Liver (tissue), 9 donors: ENCODE results near the gene LYSMD2. TPM values are rescaled to one million over a fixed set of nuclear protein-coding genes. Genes with fewer than 3 reads are reported as not detected.

Source experiments
- DNase-seq: peaks from one replicate; pipeline ENCODE4 v3.0.0-alpha.2; 2017; ENCODE audit warnings: low spot score
- H3K27ac ChIP-seq, 2 donors: one replicate each; pipeline ENCODE4 v1.7.0; 2013; ENCODE audit warnings: inconsistent platforms in 2 of 2, low read length in 2 of 2, control low read depth in 1 of 2, low read depth in 1 of 2, mild to moderate bottlenecking in 1 of 2
- H3K27me3 ChIP-seq, 4 donors: one replicate each; pipeline versions ENCODE4 v1.6.1 to v1.7.0; 2013; ENCODE audit warnings: low read length in 3 of 4, inconsistent platforms in 1 of 4, mild to moderate bottlenecking in 1 of 4, moderate library complexity in 1 of 4; ENCODE audit not compliant: control insufficient read depth in 4 of 4, insufficient read depth in 4 of 4
- H3K36me3 ChIP-seq, 4 donors: one replicate each; pipeline versions ENCODE4 v1.6.1 to v1.7.0; 2013; ENCODE audit warnings: low read length in 3 of 4, mild to moderate bottlenecking in 3 of 4, low read depth in 1 of 4, moderate library complexity in 1 of 4; ENCODE audit not compliant: control insufficient read depth in 4 of 4, insufficient read depth in 3 of 4
- H3K4me1 ChIP-seq, 4 donors: one replicate each; pipeline versions ENCODE4 v1.6.1 to v1.7.0; 2013; ENCODE audit warnings: low read length in 3 of 4, mild to moderate bottlenecking in 3 of 4, moderate library complexity in 1 of 4; ENCODE audit not compliant: control insufficient read depth in 4 of 4, insufficient read depth in 4 of 4
- H3K4me3 ChIP-seq, 3 donors: one replicate each; pipeline versions ENCODE4 v1.6.1 to v1.7.0; 2013; ENCODE audit warnings: low read length in 3 of 3, control low read depth in 1 of 3, low read depth in 1 of 3, mild to moderate bottlenecking in 1 of 3
- H3K9ac ChIP-seq, 2 donors: one replicate each; pipeline ENCODE4 v1.7.0; 2013; ENCODE audit warnings: low read length in 2 of 2, mild to moderate bottlenecking in 2 of 2, moderate library complexity in 2 of 2, control low read depth in 1 of 2, low read depth in 1 of 2
- H3K9me3 ChIP-seq, 4 donors: one replicate each; pipeline versions ENCODE4 v1.6.1 to v1.7.0; 2013; ENCODE audit warnings: low read length in 3 of 4; ENCODE audit not compliant: control insufficient read depth in 4 of 4
- ATF3 ChIP-seq: IDR thresholded peaks from 2 replicates; pipeline ENCODE4 v1.6.1; 2016; ENCODE audit warnings: antibody characterized with exemption
- EGR1 ChIP-seq, 2 donors: IDR thresholded peaks; 2 replicates each; pipeline ENCODE4 v1.6.1; 2016 to 2018; ENCODE audit warnings: antibody characterized with exemption in 2 of 2, low read depth in 2 of 2
- FOXA1 ChIP-seq: IDR thresholded peaks from 2 replicates; pipeline ENCODE4 v1.6.1; 2016; ENCODE audit warnings: antibody characterized with exemption
- HNF4A ChIP-seq, 2 donors: conservative IDR thresholded peaks; 2 replicates each; pipeline ENCODE4 v1.6.1; 2016; ENCODE audit warnings: antibody characterized with exemption in 2 of 2, mild to moderate bottlenecking in 2 of 2
- HNF4G ChIP-seq: IDR thresholded peaks from 2 replicates; pipeline ENCODE4 v1.6.1; 2016; ENCODE audit warnings: antibody characterized with exemption
- JUND ChIP-seq, 2 donors: IDR thresholded peaks; 2 replicates each; pipeline ENCODE4 v1.6.1; 2016; ENCODE audit warnings: antibody characterized with exemption in 2 of 2
- NR2F2 ChIP-seq: IDR thresholded peaks from 2 replicates; pipeline ENCODE4 v1.6.1; 2016; ENCODE audit warnings: antibody characterized with exemption
- RAD21 ChIP-seq, 2 donors: IDR thresholded peaks; 2 replicates each; pipeline ENCODE4 v1.6.1; 2016; ENCODE audit warnings: antibody characterized with exemption in 2 of 2, mild to moderate bottlenecking in 2 of 2
- RXRA ChIP-seq, 2 donors: IDR thresholded peaks; 2 replicates each; pipeline ENCODE4 v1.6.1; 2017 to 2018; ENCODE audit warnings: antibody characterized with exemption in 2 of 2, mild to moderate bottlenecking in 1 of 2
- SP1 ChIP-seq: IDR thresholded peaks from 2 replicates; pipeline ENCODE4 v1.6.1; 2018; ENCODE audit warnings: antibody characterized with exemption, mild to moderate bottlenecking
- TAF1 ChIP-seq: conservative IDR thresholded peaks from 2 replicates; pipeline ENCODE4 v1.6.1; 2016; ENCODE audit warnings: antibody characterized with exemption, mild to moderate bottlenecking
- YY1 ChIP-seq: IDR thresholded peaks from 2 replicates; pipeline ENCODE4 v1.6.1; 2016; ENCODE audit warnings: antibody characterized with exemption, mild to moderate bottlenecking
- ZBTB33 ChIP-seq: IDR thresholded peaks from 2 replicates; pipeline ENCODE4 v1.6.1; 2016; ENCODE audit warnings: antibody characterized with exemption
- whole genome bisulfite sequencing: extraction: QIAGEN DNeasy Blood & Tissue Kit; methylation state at CpG from one replicate; pipeline ENCODE4 v1.1.7; 2013; 5-methylcytosine and 5-hydroxymethylcytosine counted together
- polyA plus RNA-seq, 2 donors: library from polyadenylated mRNA; stranded (reverse) in 1 of 2; unstranded in 1 of 2; fragments of 200-250 nt in 1 of 2; fragments of >200 nt in 1 of 2; fragmentation: Nextera tagmentation in 1 of 2; extraction: Ambion mirVana in 1 of 2; gene quantifications; one replicate each; pipeline versions ENCODE4 v1.2.1 to v1.2.3, GENCODE V29; 2013 to 2015
- total RNA-seq, 2 donors: library from RNA; depleted of rRNA; stranded (reverse); fragments of >200 nt; gene quantifications; one replicate each; pipeline ENCODE4 v1.2.3, GENCODE V29; 2014
- donor health status: healthy.
- donor health status: healthy.
- donor health status: healthy.
- donor health status: healthy.
- donor health status: healthy.

LYSMD2 gene
- total and polyA plus RNA-seq, 4 donors: 5.2 to 9.4 (median 6.5) TPM

GRCh38 chr15:51724673-51725072 lies 12.8 kb downstream of the LYSMD2 start:
- Histone ChIP-seq H3K4me3 (no peak overlapping the region), H3K27me3 (no peaks in the 10 kb centered on the region), H3K4me1 (peaks cover 0 to 7% (median 2%) of the 10 kb centered on the region in 4 donors), H3K9me3 (no peaks in the 10 kb centered on the region), H3K9ac (no peak overlapping the region), H3K27ac (no peak overlapping the region), H3K36me3 (peaks cover 0 to 9% (median 3%) of the 10 kb centered on the region in 4 donors)
- TF ChIP-seq ATF3 (no peak), HNF4A (conservative IDR thresholded peaks at IDR 0.05) (no peak), SP1 (no peak), NR2F2 (no peak), JUND (IDR thresholded peaks at IDR 0.05) (no peak), HNF4G (no peak), EGR1 (IDR thresholded peaks at IDR 0.05; ENCODE audit: low read depth in 2 of 2) (no peak), TAF1 (no peak), RAD21 (IDR thresholded peaks at IDR 0.05) (no peak), YY1 (no peak), FOXA1 (no peak), ZBTB33 (no peak), RXRA (IDR thresholded peaks at IDR 0.05) (no peak)
- WGBS: 59% methylated on average over 1 of the region's 1 CpG
- DNase-seq: no peak

GRCh38 chr15:51724199-51724598 lies 13.3 kb downstream of the LYSMD2 start:
- Histone ChIP-seq H3K9me3 (no peaks in the 10 kb centered on the region), H3K9ac (no peak overlapping the region), H3K27ac (no peak overlapping the region), H3K4me3 (no peak overlapping the region), H3K27me3 (no peaks in the 10 kb centered on the region), H3K36me3 (peaks cover 0 to 9% (median 3%) of the 10 kb centered on the region in 4 donors), H3K4me1 (peaks cover 0 to 7% (median 2%) of the 10 kb centered on the region in 4 donors)
- no peak for DNase-seq
- WGBS: 85% methylated on average over 2 of the region's 2 CpGs
- TF ChIP-seq EGR1 (IDR thresholded peaks at IDR 0.05; ENCODE audit: low read depth in 2 of 2): no peak
- no peak for TF ChIP-seq TAF1
- TF ChIP-seq FOXA1: no peak
- no peak for TF ChIP-seq ATF3

GRCh38 chr15:51721199-51721960 lies 16.1 kb downstream of the LYSMD2 start:
- DNase-seq: no peak
- H3K9me3 ChIP-seq: no peaks in the 10 kb centered on the region
- peak overlapping the region in 1 of 2 donors; percentile 52 for H3K27ac ChIP-seq
- peaks cover 0 to 9% (median 3%) of the 10 kb centered on the region in 4 donors for H3K36me3 ChIP-seq
- no peak for TF ChIP-seq HNF4A (conservative IDR thresholded peaks at IDR 0.05)
- TF ChIP-seq RXRA (IDR thresholded peaks at IDR 0.05): no peak
- TF ChIP-seq ATF3: peak; percentile 30
- TF ChIP-seq JUND (IDR thresholded peaks at IDR 0.05): peak in 1 of 2 donors; percentile 40
- TF ChIP-seq HNF4G: no peak
- peak in 1 of 2 donors; percentile 3 for TF ChIP-seq RAD21 (IDR thresholded peaks at IDR 0.05)
- no peaks in the 10 kb centered on the region for H3K27me3 ChIP-seq
- no peak overlapping the region for H3K9ac ChIP-seq
- no peak overlapping the region for H3K4me3 ChIP-seq
- peaks cover 0 to 7% (median 2%) of the 10 kb centered on the region in 4 donors for H3K4me1 ChIP-seq
- 75% methylated on average over 5 of the region's 5 CpGs for WGBS
